Urinary bladder (tissue), 4 donors: ENCODE data around the gene PTPN14. TPM values are rescaled to one million over a fixed set of nuclear protein-coding genes. Genes with fewer than 3 reads are reported as not detected.

ENCODE experiments used
- DNase-seq: peaks from one replicate; pipeline ENCODE4 v3.0.0-alpha.2; 2015; ENCODE audit errors: extremely low spot score
- H3K27ac ChIP-seq: one replicate; pipeline ENCODE4 v1.5.1; 2013; ENCODE audit warnings: low read depth, mild to moderate bottlenecking, moderate library complexity
- H3K36me3 ChIP-seq: one replicate; pipeline ENCODE4 v1.6.1; 2013; ENCODE audit warnings: mild to moderate bottlenecking, moderate library complexity; ENCODE audit not compliant: insufficient read depth
- H3K4me1 ChIP-seq: one replicate; pipeline ENCODE4 v1.6.1; 2013; ENCODE audit warnings: mild to moderate bottlenecking, moderate library complexity; ENCODE audit not compliant: insufficient read depth
- H3K4me3 ChIP-seq: one replicate; pipeline ENCODE4 v1.5.1; 2013; ENCODE audit warnings: low read depth, low read length
- WGBS: extraction: QIAGEN DNeasy Blood & Tissue Kit; methylation state at CpG from one replicate; pipeline ENCODE4 v1.1.7; 2013; 5-methylcytosine and 5-hydroxymethylcytosine counted together
- polyA plus RNA-seq: library from polyadenylated mRNA; stranded (reverse); fragments of 200-250 nt; gene quantifications from one replicate; pipeline ENCODE4 v1.2.3, GENCODE V29; 2013
- total RNA-seq: library from RNA; depleted of rRNA; stranded (reverse); fragments of >200 nt; gene quantifications from one replicate; pipeline ENCODE4 v1.2.3, GENCODE V29; 2014
- donor health status: healthy with polysubstance abuse.
- donor health status: healthy.

Gene PTPN14
- total and polyA plus RNA-seq, 2 donors = 9.0 to 39.2 TPM

- no peak for DNase-seq
- Histone ChIP-seq H3K36me3 (no peaks in the 10 kb centered on the region), H3K4me1 (no peaks in the 10 kb centered on the region), H3K4me3 (no peak overlapping the region), H3K27ac (no peak overlapping the region)
- WGBS = 87% methylated on average over 30 of the region's 30 CpGs
Observed at GRCh38 chr1:214464445-214465287, 86.7 kb downstream of the PTPN14 start.

GRCh38 chr1:214463596-214463995 is 87.8 kb downstream of the PTPN14 start:
- no peak for DNase-seq
- Histone ChIP-seq H3K36me3 (no peaks in the 10 kb centered on the region), H3K4me3 (no peak overlapping the region), H3K4me1 (no peaks in the 10 kb centered on the region), H3K27ac (no peak overlapping the region)
- 74% methylated on average over 2 of the region's 2 CpGs for WGBS

DNA sequence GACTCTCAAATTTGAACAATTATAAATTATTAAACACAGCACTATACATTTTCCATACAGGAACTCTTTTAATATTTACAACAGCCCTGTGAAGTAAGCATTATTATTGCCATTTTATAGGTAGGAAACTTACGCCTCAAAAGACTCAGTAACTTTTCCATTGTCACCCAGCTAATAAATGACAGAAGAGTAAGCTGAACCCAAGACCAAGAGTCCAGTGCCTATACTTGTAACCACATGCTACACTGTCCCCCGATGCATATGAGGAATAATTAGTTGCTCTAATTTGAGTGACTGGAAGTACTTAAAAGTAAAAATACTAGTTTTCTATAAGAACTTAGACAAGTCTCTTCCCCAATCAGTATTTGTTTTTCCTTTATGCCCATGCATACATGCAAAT is 88.5 kb downstream of the PTPN14 start:
- H3K27ac ChIP-seq = no peak overlapping the region
- 96% methylated on average over 2 of the region's 2 CpGs for WGBS
- no peaks in the 10 kb centered on the region for H3K36me3 ChIP-seq
- H3K4me1 ChIP-seq = no peaks in the 10 kb centered on the region
- no peak for DNase-seq
- H3K4me3 ChIP-seq = no peak overlapping the region

- no peak for DNase-seq
- Histone ChIP-seq H3K36me3 (no peaks in the 10 kb centered on the region), H3K27ac (no peak overlapping the region), H3K4me1 (no peaks in the 10 kb centered on the region), H3K4me3 (no peak overlapping the region)
- WGBS = 97% methylated on average over 4 of the region's 4 CpGs
Observed at GRCh38 chr1:214461305-214461704, 90.1 kb downstream of the PTPN14 start.

- no peak overlapping the region for H3K27ac ChIP-seq
- 48% methylated on average over 2 of the region's 2 CpGs for WGBS
Observed at GRCh38 chr1:214460304-214460916, 91.0 kb downstream of the PTPN14 start.

GRCh38 chr1:214459895-214460294 is 91.5 kb downstream of the PTPN14 start:
- Histone ChIP-seq H3K36me3 (no peaks in the 10 kb centered on the region), H3K4me3 (no peak overlapping the region), H3K27ac (no peak overlapping the region), H3K4me1 (peaks cover 1% of the 10 kb centered on the region)
- 93% methylated on average over 3 of the region's 3 CpGs for WGBS
- no peak for DNase-seq

More at GRCh38 chr1:214460304-214460916, 91.0 kb downstream of the PTPN14 start:
- no peaks in the 10 kb centered on the region for H3K36me3 ChIP-seq
- no peaks in the 10 kb centered on the region for H3K4me1 ChIP-seq
- H3K4me3 ChIP-seq = no peak overlapping the region
- no peak for DNase-seq

DNA sequence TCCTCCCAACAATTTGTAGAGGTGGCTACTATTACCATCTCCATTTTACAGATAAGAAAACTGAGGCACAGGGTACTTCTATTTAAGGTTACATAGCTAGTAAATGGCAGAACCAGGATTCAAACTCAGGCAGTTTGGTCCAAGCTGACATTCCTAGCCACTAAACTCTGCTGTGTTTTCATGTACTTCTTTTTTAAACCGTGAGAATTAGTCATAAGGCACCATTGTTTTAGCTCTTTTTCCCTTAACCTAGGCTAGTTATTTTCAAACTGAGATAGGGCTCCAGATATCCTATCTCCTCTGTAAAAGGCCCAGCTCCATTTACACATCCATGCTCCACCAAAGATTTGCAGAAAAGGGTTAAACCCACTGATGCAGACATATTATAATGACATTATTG is 92.9 kb downstream of the PTPN14 start:
- peaks cover 1% of the 10 kb centered on the region for H3K4me1 ChIP-seq
- H3K36me3 ChIP-seq = no peaks in the 10 kb centered on the region
- no peak for DNase-seq
- no peak overlapping the region for H3K27ac ChIP-seq
- H3K4me3 ChIP-seq = no peak overlapping the region
- WGBS = 68% methylated on average over 1 of the region's 1 CpG

DNA sequence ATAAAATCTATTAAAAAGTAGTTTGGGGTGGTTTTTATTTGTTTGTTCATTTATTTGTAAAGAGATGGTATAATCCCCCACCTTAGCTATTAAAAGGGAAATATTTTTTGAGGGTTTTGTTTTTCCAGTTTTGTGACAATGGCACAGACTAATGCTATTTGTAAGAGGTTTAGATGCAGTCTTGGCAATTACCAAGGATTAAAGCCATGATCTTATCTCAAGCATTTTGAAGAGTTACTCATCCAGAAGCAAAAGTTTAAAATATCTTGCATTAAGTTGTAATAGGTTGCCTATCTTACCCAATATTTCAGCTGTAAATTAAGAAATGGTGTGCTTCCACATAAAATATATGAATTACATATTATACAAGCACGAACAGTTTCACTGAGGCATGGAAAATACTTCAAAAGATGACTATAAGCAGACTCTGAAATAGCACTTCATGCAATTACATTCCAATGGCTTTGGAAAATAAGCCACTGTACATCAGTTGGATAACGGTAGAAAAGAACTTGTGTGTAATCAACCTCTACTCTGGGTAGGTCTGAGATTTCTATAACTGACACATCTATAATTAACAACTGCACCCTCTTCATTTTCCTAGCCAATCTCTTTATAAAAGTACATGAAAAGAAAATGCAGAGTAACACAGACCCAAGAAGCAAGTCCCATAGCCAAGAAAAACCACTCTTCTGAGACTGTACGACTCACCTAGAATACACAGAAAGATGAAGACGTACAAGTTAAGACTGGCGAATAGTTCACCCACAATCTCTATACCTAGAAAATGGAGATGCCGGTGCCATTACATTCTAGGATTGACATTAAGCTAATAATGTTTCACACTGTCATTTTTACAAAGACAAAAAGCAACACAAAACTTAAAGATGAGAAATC is 95.2 kb downstream of the PTPN14 start:
- H3K27ac ChIP-seq = no peak overlapping the region
- no peaks in the 10 kb centered on the region for H3K36me3 ChIP-seq
- WGBS = 73% methylated on average over 6 of the region's 6 CpGs
- peaks cover 1% of the 10 kb centered on the region for H3K4me1 ChIP-seq
- no peak overlapping the region for H3K4me3 ChIP-seq
- no peak for DNase-seq

DNA sequence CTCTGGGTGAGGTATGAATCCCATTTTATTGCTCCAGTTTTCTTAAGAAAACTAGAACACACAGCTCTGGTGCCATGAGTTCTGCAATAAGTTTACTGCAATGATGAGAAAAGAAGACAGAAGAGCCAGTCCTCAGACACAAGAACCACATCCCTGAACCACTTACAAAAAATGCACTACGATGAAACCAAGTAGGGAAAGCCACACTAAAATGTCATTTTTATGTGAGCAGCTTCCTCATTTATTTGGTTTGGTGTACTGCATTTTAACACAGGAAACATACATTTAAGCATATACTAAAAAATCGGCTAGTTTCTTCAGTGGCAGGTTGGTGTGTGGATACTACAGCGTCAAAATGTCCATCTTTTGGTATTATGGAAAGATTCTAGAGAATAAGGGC is 95.9 kb downstream of the PTPN14 start:
- Histone ChIP-seq H3K4me3 (no peak overlapping the region), H3K36me3 (no peaks in the 10 kb centered on the region), H3K4me1 (peaks cover 1% of the 10 kb centered on the region), H3K27ac (no peak overlapping the region)
- no peak for DNase-seq
- 85% methylated on average over 3 of the region's 3 CpGs for WGBS

GRCh38 chr1:214454569-214455396 is 96.6 kb downstream of the PTPN14 start:
- WGBS = 42% methylated on average over 3 of the region's 3 CpGs

GRCh38 chr1:214453109-214453722 is 98.2 kb downstream of the PTPN14 start:
- Histone ChIP-seq H3K36me3 (no peaks in the 10 kb centered on the region), H3K4me3 (no peak overlapping the region), H3K27ac (no peak overlapping the region), H3K4me1 (peaks cover 1% of the 10 kb centered on the region)
- 92% methylated on average over 3 of the region's 3 CpGs for WGBS
- DNase-seq = no peak

More at GRCh38 chr1:214454569-214455396, 96.6 kb downstream of the PTPN14 start:
- Histone ChIP-seq H3K4me3 (no peak overlapping the region), H3K27ac (no peak overlapping the region), H3K36me3 (no peaks in the 10 kb centered on the region), H3K4me1 (peaks cover 1% of the 10 kb centered on the region)
- no peak for DNase-seq

DNA sequence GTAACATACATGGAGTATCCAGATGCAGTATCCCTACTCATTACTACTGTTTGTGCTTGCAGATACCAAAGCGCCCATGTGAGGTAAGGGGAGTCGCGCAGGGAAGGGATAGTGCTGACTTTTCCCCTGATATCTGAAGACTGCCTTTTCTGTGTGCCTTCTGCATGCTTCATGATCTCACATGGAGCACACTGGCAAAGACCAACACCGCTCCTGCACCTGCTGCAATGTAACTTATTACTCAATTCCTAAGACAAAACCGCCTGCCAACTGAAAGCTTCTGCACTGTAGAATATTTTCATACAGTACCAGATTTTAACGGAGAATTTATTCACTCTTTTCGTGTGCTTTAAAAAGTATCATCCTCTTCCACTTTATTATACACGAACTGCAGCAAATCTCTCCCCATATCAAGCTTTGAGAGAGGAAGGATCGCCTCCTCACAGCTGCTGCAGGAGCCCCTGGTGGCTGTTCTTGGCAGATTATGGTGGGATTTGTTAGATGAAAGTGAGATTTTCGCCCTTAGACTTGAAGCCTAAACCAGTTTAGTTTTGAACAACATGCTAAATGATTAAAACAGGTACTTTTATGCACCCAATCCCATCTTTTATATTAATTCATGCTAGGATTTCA is 99.1 kb downstream of the PTPN14 start:
- Histone ChIP-seq H3K4me1 (peaks cover 1% of the 10 kb centered on the region), H3K4me3 (no peak overlapping the region), H3K36me3 (no peaks in the 10 kb centered on the region), H3K27ac (no peak overlapping the region)
- 90% methylated on average over 10 of the region's 10 CpGs for WGBS
- no peak for DNase-seq
